Caco-2 (cell line): ENCODE results near the gene ARHGAP21. TPM values are rescaled to one million over a fixed set of nuclear protein-coding genes. Genes with fewer than 3 reads are reported as not detected.

Source experiments
- BruUV-seq: library from RNA; stranded (reverse); fragments of 400-500 nt; replicated peaks from 2 replicates; lab custom pipeline; 2021; lab: Mats Ljungman, UMichigan
- CTCF ChIA-PET: fragments of 300-600 bp; sonication (Branson Sonifier 250); formaldehyde crosslinking; loops from one replicate; lab custom pipeline; 2022; ENCODE audit warnings: antibody characterized with exemption; lab: Charles Lee
- POLR2A ChIA-PET: fragments of 300-600 bp; sonication (Branson Sonifier 250); formaldehyde crosslinking; loops from one replicate; lab custom pipeline; 2022; ENCODE audit warnings: antibody characterized with exemption; lab: Charles Lee
- DNase-seq, 2 experiments: peaks; one replicate each; pipeline versions ENCODE4 v3.0.0 to v3.0.0-alpha.2; 2020 to 2022
- H3K27me3 ChIP-seq: replicated peaks from 2 replicates; pipeline ENCODE4 v1.6.0; 2011; ENCODE audit warnings: low read length; ENCODE audit not compliant: control insufficient read depth, insufficient read depth
- H3K36me3 ChIP-seq: 2 replicates; pipeline ENCODE4 v1.5.1; 2011; ENCODE audit warnings: low read length; ENCODE audit not compliant: control insufficient read depth, insufficient read depth
- H3K4me1 ChIP-seq: fragments of 250-450 bp; sonication (Bioruptor Pico); 2 replicates; pipeline ENCODE4 v1.5.1; 2020; ENCODE audit warnings: mild to moderate bottlenecking
- H3K4me3 ChIP-seq: 2 replicates; pipeline ENCODE4 v1.5.1; 2011; ENCODE audit warnings: low read depth, mild to moderate bottlenecking, control low read depth, low read length
- H3K9me3 ChIP-seq: fragments of 250-450 bp; sonication (Bioruptor Pico); 2 replicates; pipeline ENCODE4 v1.5.1; 2020; ENCODE audit warnings: mild to moderate bottlenecking, moderate library complexity
- H3K27ac Mint-ChIP-seq: one replicate; pipeline ENCODE4 v1.8.0; 2022; ENCODE audit warnings: mixed read lengths; ENCODE audit not compliant: unreplicated experiment
- H3K27me3 Mint-ChIP-seq: one replicate; pipeline ENCODE4 v1.8.0; 2022; ENCODE audit warnings: mixed read lengths; ENCODE audit not compliant: insufficient read depth, unreplicated experiment
- H3K36me3 Mint-ChIP-seq: one replicate; pipeline ENCODE4 v1.8.0; 2022; ENCODE audit warnings: mild to moderate bottlenecking, mixed read lengths; ENCODE audit not compliant: insufficient read depth, unreplicated experiment
- H3K4me1 Mint-ChIP-seq: one replicate; pipeline ENCODE4 v1.8.0; 2022; ENCODE audit warnings: low read depth, mixed read lengths; ENCODE audit not compliant: unreplicated experiment
- H3K4me3 Mint-ChIP-seq: one replicate; pipeline ENCODE4 v1.8.0; 2022; ENCODE audit warnings: mild to moderate bottlenecking, moderate library complexity, mixed read lengths; ENCODE audit not compliant: unreplicated experiment
- H3K9me3 Mint-ChIP-seq: one replicate; pipeline ENCODE4 v1.8.0; 2022; ENCODE audit warnings: mixed read lengths; ENCODE audit not compliant: unreplicated experiment
- CTCF ChIP-seq, 2 experiments: fragments of 200-600 bp in 1 of 2; IDR thresholded peaks; 1 replicate in 1 of 2; 2 replicates in 1 of 2; pipeline versions ENCODE4 v1.5.1 to v1.8.0; 2011 to 2022; ENCODE audit warnings: antibody characterized with exemption in 1 of 2, control low read depth in 1 of 2, inconsistent platforms in 1 of 2, low read depth in 1 of 2, low read length in 1 of 2, mild to moderate bottlenecking in 1 of 2, moderate library complexity in 1 of 2; ENCODE audit not compliant: insufficient read depth in 1 of 2, severe bottlenecking in 1 of 2, unreplicated experiment in 1 of 2
- intact Hi-C: fragments of 100-400 bp; cut with micrococcal nuclease; formaldehyde crosslinking; loops from one replicate; pipeline ENCODE4 v1.10.0; 2022; ENCODE audit not compliant: unreplicated experiment
- total RNA-seq: library from RNA; stranded (reverse); gene quantifications from 2 replicates; pipeline ENCODE4 v1.2.3, GENCODE V29; 2022

The ARHGAP21 gene
- total RNA-seq, 1 experiment from 2014 or later = 99.1 TPM

- H3K4me1 ChIP-seq = 0 out of 2 replicates have a peak, but pooled peaks cover 4% of the 10 kb centered on the region
- no peaks in the 10 kb centered on the region; the same call in 1 of the 2 replicates for H3K36me3 ChIP-seq
- BruUV-seq = no TSS peak
- ChIA-PET CTCF (no interaction called here), POLR2A (interaction anchor here (0.5 kb wide), 1 partner anchor 132 kb away, joined by 9 read pairs; no protein-coding TSS in a partner anchor)
- no peak overlapping the region for H3K27ac Mint-ChIP-seq
- TF ChIP-seq CTCF (IDR thresholded peaks at IDR 0.05; ENCODE audit: insufficient read depth in 1 of 2, low read depth in 1 of 2, low read length in 1 of 2, severe bottlenecking in 1 of 2, unreplicated experiment in 1 of 2) = no peak
- H3K4me3 Mint-ChIP-seq = no peak overlapping the region
- intact Hi-C loops = loop anchor here (5.0 to 10.0 kb wide), 2 partner anchors 344 to 1026 kb away; partner anchors contain the start of gene KIAA1217
- no peaks in the 10 kb centered on the region for H3K27me3 ChIP-seq
- H3K4me3 ChIP-seq = no peak overlapping the region
- H3K9me3 Mint-ChIP-seq = no peaks in the 10 kb centered on the region
- no peaks in the 10 kb centered on the region for H3K27me3 Mint-ChIP-seq
- DNase-seq = no peak
- peaks cover 71% of the 10 kb centered on the region for H3K36me3 Mint-ChIP-seq
- no peaks in the 10 kb centered on the region for H3K4me1 Mint-ChIP-seq
- no peaks in the 10 kb centered on the region for H3K9me3 ChIP-seq
Measured at GRCh38 chr10:24551161-24551560, 172.5 kb downstream of the ARHGAP21 start.

DNA sequence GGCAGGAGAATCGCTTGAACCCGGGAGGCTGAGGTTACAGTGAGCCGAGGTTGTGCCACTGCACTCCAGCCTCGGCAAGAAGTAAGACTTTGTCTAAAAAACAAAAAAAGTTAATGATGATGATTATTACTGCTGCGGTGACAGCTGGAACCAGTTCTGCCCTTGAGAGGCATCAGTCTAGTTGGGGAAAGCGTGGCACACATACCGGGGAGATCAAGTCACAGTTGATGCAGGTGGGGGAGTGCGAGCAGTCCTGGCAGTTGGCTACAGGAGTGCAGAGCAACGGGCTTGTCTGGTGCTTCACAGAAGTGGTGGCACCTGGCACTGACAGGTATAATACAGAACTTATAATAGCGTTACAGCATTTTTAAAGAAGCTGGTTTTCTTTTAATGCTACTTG lies 173.0 kb downstream of the ARHGAP21 start:
- Histone ChIP-seq H3K27me3 (no peaks in the 10 kb centered on the region), H3K4me1 (0 out of 2 replicates have a peak, but pooled peaks cover 4% of the 10 kb centered on the region), H3K9me3 (no peaks in the 10 kb centered on the region), H3K4me3 (no peak overlapping the region), H3K36me3 (no peaks in the 10 kb centered on the region; the same call in none of the 2 replicates)
- Mint-ChIP-seq H3K4me1 (no peaks in the 10 kb centered on the region), H3K27me3 (no peaks in the 10 kb centered on the region), H3K36me3 (peaks cover 75% of the 10 kb centered on the region), H3K27ac (peak overlapping the region; percentile 42), H3K4me3 (no peak overlapping the region), H3K9me3 (no peaks in the 10 kb centered on the region)
- CTCF ChIA-PET = no interaction called here
- POLR2A ChIA-PET = interaction anchor here (0.5 kb wide), 1 partner anchor 131 kb away, joined by 9 read pairs; no protein-coding TSS in a partner anchor
- intact Hi-C loops = loop anchor here (5.0 to 10.0 kb wide), 2 partner anchors 343 to 1026 kb away; partner anchors contain the start of gene KIAA1217
- TF ChIP-seq CTCF (IDR thresholded peaks at IDR 0.05; ENCODE audit: insufficient read depth in 1 of 2, low read depth in 1 of 2, low read length in 1 of 2, severe bottlenecking in 1 of 2, unreplicated experiment in 1 of 2) = no peak
- BruUV-seq = no TSS peak
- DNase-seq = no peak

DNA sequence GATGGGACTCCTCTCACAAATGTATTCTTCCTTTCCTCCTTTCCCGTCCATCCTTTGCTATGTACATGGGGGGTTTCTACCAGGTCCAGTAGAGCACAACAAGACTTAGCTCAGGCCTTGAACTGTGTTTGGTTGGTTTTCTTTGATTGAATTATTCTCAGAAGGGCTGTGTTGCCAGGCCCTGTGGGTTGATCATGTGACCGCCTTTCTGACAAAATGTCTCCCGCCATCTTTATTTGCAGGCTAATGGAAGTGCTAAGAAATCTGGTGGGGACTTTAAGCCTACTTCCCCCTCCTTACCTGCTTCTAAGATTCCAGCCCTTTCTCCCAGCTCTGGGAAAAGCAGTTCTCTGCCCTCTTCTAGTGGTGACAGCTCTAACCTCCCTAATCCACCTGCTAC lies 178.1 kb downstream of the ARHGAP21 start:
- peaks cover 98% of the 10 kb centered on the region for H3K36me3 Mint-ChIP-seq
- no TSS peak for BruUV-seq
- H3K27ac Mint-ChIP-seq = no peak overlapping the region

More for the DNA sequence above, 178.1 kb downstream of the ARHGAP21 start:
- TF ChIP-seq CTCF (IDR thresholded peaks at IDR 0.05; ENCODE audit: insufficient read depth in 1 of 2, low read depth in 1 of 2, low read length in 1 of 2, severe bottlenecking in 1 of 2, unreplicated experiment in 1 of 2) = no peak
- Mint-ChIP-seq H3K4me1 (no peaks in the 10 kb centered on the region), H3K27me3 (no peaks in the 10 kb centered on the region), H3K9me3 (no peaks in the 10 kb centered on the region), H3K4me3 (no peak overlapping the region)
- POLR2A ChIA-PET = interaction anchor here (0.6 kb wide), 1 partner anchor 336 kb away, joined by 7 read pairs; the partner anchor contains the start of gene KIAA1217
- intact Hi-C loops = no loop called here
- no peak for DNase-seq
- CTCF ChIA-PET = no interaction called here
- no peaks in the 10 kb centered on the region for H3K27me3 ChIP-seq
- H3K4me3 ChIP-seq = no peak overlapping the region
- no peaks in the 10 kb centered on the region for H3K9me3 ChIP-seq
- peaks cover 19% of the 10 kb centered on the region for H3K4me1 ChIP-seq
- H3K36me3 ChIP-seq = peaks cover 6% of the 10 kb centered on the region
